Type B pancreatic cell (in vitro differentiated cells): Measurements from ENCODE around the gene TBXAS1. TPM values are rescaled to one million over a fixed set of nuclear protein-coding genes. Genes with fewer than 3 reads are reported as not detected.
"Not testable (repeated sequence)": the region's sequence is repeated elsewhere in the genome, so short reads cannot be mapped to it uniquely, and the experiment has no call there.

Source experiments
- DNase-seq: peaks from one replicate; pipeline ENCODE4 v3.0.0; 2021; ENCODE audit warnings: mixed read lengths; ENCODE audit not compliant: unreplicated experiment; ENCODE audit errors: extremely low spot score
- H3K27ac Mint-ChIP-seq: 2 replicates; pipeline ENCODE4 v1.8.0; 2021; ENCODE audit warnings: mild to moderate bottlenecking, mixed read lengths
- H3K27me3 Mint-ChIP-seq: 2 replicates; pipeline ENCODE4 v1.8.0; 2021; ENCODE audit warnings: mixed read lengths
- H3K36me3 Mint-ChIP-seq: 2 replicates; pipeline ENCODE4 v1.8.0; 2021; ENCODE audit warnings: mixed read lengths
- H3K4me1 Mint-ChIP-seq: one replicate; pipeline ENCODE4 v1.8.0; 2021; ENCODE audit warnings: mixed read lengths; ENCODE audit not compliant: unreplicated experiment
- H3K4me3 Mint-ChIP-seq: 2 replicates; pipeline ENCODE4 v1.8.0; 2021; ENCODE audit warnings: mild to moderate bottlenecking, mixed read lengths
- H3K9me3 Mint-ChIP-seq: 2 replicates; pipeline ENCODE4 v1.8.0; 2021; ENCODE audit warnings: mixed read lengths
- CTCF ChIP-seq: fragments of 200-600 bp; sonication (generic); conservative IDR thresholded peaks from 2 replicates; pipeline ENCODE4 v1.5.0; 2021; ENCODE audit warnings: antibody characterized with exemption, mild to moderate bottlenecking
- total RNA-seq: library from RNA; stranded (reverse); gene quantifications from 2 replicates; pipeline ENCODE4 v1.2.1, GENCODE V29; 2021; ENCODE audit warnings: low replicate concordance

TBXAS1 gene
- total RNA-seq, 1 donor from 2014 or later: 5.8 TPM

DNA sequence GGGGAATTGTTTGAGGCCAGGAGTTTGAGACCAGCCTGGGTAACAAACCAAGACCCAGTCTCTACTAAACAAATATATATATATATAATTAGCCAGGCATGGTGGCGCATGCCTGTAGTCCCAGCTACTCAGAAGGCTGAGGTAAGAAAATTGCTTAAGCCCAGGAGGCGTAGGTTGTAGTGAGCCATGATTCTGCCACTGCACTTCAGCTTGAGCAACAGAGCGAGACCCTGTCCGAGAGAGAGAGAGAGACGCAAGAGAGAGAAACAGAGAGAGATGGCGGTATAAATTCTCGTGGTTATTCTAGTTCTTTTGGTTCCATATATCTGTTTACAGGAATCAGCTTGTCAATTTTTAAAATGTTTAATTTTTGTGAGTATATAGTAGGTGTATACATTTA, 94.0 kb downstream of the TBXAS1 start:
- peaks cover 10% of the 10 kb centered on the region for H3K27me3 Mint-ChIP-seq
- H3K27ac Mint-ChIP-seq: no peak overlapping the region
- no peaks in the 10 kb centered on the region for H3K36me3 Mint-ChIP-seq
- TF ChIP-seq CTCF: no peak
- peaks cover 4% of the 10 kb centered on the region for H3K4me1 Mint-ChIP-seq
- H3K4me3 Mint-ChIP-seq: no peak overlapping the region
- no peak for DNase-seq
- H3K9me3 Mint-ChIP-seq: no peaks in the 10 kb centered on the region

DNA sequence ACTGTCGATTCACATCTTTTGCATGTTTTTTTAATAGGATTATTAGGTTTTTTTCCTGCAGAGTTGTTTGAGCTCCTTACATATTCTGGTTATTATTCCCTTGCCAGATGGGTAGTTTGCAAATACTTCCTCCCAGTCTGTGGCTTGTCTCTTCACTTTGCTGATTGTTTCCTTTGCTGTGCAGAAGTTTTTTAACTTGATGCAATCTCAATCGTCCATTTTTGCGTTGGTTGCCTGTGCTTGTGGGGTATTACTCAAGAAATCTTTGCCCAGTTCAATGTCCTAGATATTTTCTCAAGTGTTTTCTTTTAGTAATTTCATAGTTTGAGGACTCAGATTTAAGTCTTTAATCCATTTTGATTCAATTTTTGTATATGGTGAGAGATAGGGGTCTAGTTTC, 95.4 kb downstream of the TBXAS1 start:
- H3K36me3 Mint-ChIP-seq: no peaks in the 10 kb centered on the region
- no peak overlapping the region for H3K4me3 Mint-ChIP-seq
- no peaks in the 10 kb centered on the region for H3K4me1 Mint-ChIP-seq
- no peak for TF ChIP-seq CTCF
- no peaks in the 10 kb centered on the region for H3K9me3 Mint-ChIP-seq
- DNase-seq: no peak
- peaks cover 10% of the 10 kb centered on the region for H3K27me3 Mint-ChIP-seq
- H3K27ac Mint-ChIP-seq: no peak overlapping the region

DNA sequence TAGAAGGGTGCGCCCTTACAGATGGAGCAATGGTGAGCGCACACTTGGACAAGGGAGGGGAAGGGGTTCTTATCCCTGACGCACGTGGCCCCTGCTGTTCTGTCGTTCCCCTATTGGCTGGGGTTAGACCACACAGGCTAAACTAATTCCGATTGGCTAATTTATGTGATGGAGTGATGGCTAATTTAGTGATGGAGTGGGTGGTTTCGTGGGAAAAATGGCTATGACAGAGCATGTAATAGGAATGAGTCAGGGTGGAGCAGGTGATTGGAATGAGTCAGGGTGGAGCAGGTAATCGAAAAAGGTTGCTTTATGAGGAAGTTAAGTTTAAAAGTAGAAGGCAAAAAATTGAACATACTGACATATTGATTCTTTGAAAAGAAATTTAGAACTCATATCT, 100.2 kb downstream of the TBXAS1 start:
- H3K36me3 Mint-ChIP-seq, H3K4me1 Mint-ChIP-seq, H3K27ac Mint-ChIP-seq, H3K27me3 Mint-ChIP-seq, DNase-seq, H3K9me3 Mint-ChIP-seq, H3K4me3 Mint-ChIP-seq: not testable (repeated sequence)

- DNase-seq: no peak
- H3K4me1 Mint-ChIP-seq: no peaks in the 10 kb centered on the region
- peaks cover 4% of the 10 kb centered on the region for H3K27me3 Mint-ChIP-seq
- no peak overlapping the region for H3K4me3 Mint-ChIP-seq
- H3K27ac Mint-ChIP-seq: no peak overlapping the region
- TF ChIP-seq CTCF: no peak
- H3K36me3 Mint-ChIP-seq: no peaks in the 10 kb centered on the region
- no peaks in the 10 kb centered on the region for H3K9me3 Mint-ChIP-seq
These were observed 101.4 kb downstream of the TBXAS1 start for GRCh38 chr7:139930286-139930965.

DNA sequence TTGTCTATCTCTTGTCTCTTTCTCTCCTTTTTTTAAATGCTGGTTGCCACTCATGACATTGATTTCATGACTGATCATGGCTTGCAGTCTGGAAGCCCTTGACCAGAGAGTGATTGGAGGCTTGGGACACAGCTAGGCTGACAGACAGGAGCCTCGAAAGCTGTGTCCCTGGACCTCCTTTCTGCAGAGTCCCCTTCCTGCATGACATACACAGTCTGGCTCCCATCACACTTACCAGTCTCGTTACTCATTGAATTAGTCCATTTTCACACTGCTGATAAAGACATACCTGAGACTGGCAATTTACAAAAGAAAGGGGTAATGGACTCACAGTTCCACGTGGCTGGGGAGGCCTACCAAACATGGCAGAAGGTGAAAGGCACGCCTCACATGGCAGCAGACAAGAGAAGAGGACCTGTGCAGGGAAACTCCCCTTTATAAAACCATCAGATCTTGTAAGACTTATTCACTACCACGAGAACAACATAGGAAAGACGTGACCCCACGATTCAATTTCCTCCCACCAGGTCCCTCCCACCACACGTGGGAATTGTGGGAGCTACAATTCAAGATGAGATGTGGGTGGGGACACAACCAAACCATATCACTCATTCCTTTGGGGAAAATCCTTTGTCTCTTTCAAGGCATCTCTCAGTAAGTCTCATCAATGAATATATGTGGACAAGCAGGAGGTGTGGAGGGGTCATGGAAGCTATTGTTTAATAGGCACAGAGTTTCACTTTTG, 102.3 kb downstream of the TBXAS1 start:
- no peak overlapping the region for H3K4me3 Mint-ChIP-seq

More for the DNA sequence above, 102.3 kb downstream of the TBXAS1 start:
- Mint-ChIP-seq H3K4me1 (no peaks in the 10 kb centered on the region), H3K9me3 (no peaks in the 10 kb centered on the region), H3K27ac (no peak overlapping the region), H3K36me3 (no peaks in the 10 kb centered on the region), H3K27me3 (no peaks in the 10 kb centered on the region)
- DNase-seq: no peak
- TF ChIP-seq CTCF: no peak
